ENCODE data around the gene TM7SF3. TPM values are rescaled to one million over a fixed set of nuclear protein-coding genes. Genes with fewer than 3 reads are reported as not detected.

TM7SF3 gene
- total RNA-seq (10 to 100 TPM; 13.8 to 84.0 (median 28.3) TPM), polyA plus RNA-seq (10 to 100 TPM in 1 of 2 donors, 1 to 10 TPM in 1; 5.8 to 16.1 TPM)
- long read RNA-seq, donor 1, transcript TM7SF3-201 (12 exons, 2,709 nt), result major isoform, 14 of 24 reads
- long read RNA-seq, donor 1, partial matches to known transcripts, result 1 of 24 reads
- long read RNA-seq, donor 1, other reads (novel, unspliced or antisense), result 9 of 24 reads
- long read RNA-seq, donor 2, transcript TM7SF3-201 (12 exons, 2,709 nt), result major isoform, 6 of 24 reads
- long read RNA-seq, donor 2, partial matches to known transcripts, result 11 of 24 reads
- long read RNA-seq, donor 2, other reads (novel, unspliced or antisense), result 7 of 24 reads
- long read RNA-seq, donor 3, transcript TM7SF3-201 (12 exons, 2,709 nt), result major isoform, 20 of 36 reads
- long read RNA-seq, donor 3, partial matches to known transcripts, result 3 of 36 reads
- long read RNA-seq, donor 3, other reads (novel, unspliced or antisense), result 13 of 36 reads

DNA sequence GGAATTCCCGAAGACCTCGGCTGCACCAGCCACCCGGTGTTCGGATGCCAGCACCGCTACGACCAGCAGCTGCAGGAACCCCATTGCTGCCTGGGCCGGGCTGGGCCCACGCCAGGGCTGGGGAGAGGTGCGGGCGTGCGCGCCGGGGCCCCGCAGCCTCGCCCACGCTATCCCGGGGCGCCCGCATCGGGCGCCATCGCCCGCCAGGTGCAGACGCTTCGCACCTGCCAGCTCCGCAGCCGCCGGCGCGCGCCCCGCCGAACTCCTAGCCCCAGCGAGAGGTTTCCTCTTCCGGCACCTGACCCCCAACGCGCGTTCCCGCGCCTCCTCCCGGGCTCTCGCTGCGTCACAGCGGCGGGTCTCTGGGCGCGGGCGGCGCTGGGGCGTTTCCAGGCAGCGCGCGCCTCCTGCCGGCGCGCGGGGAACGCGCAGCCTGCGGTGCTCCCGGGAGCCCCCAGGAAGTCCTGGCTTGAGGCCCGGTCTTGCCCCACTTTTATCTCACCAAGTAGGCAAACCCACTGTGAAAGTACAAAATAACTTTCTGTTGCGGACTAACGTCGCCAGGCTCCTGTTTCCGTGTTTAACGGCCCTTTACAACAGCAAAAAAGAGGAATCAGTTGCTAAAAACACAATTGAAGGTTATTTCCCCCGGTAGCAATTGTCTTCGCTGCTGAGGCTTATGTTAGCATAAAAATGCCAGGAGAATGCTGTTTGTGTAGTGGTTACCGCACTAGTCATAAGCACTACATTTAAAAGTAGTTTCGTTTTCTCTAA is at the start of gene TM7SF3:
TSS of gene TM7SF3 (minus strand) at position 300 of the 774 bp plus-strand sequence. CDS start at position 84, 216 bp downstream.
- H3K36me3 ChIP-seq, result peaks cover 0 to 4% (median 0%) of the 10 kb centered on the region in 9 donors
- no peaks in the 10 kb centered on the region for H3K27me3 ChIP-seq
- peak in 1 of 2 donors; percentile 79 for TF ChIP-seq POLR2A (IDR thresholded peaks at IDR 0.05)
- peak; percentile 93 to 100 (median 97) for TF ChIP-seq CTCF (IDR thresholded peaks at IDR 0.05)
- DNase-seq (peak; percentile 93 to 97 (median 94)), ATAC-seq (peak; percentile 86 to 97 (median 96))
- 1 to 7% (median 1%) methylated on average over 10 to 71 of the region's 71 CpGs for WGBS, 4 donors
- peaks cover 0 to 56% (median 32%) of the 10 kb centered on the region in 12 donors for H3K4me1 ChIP-seq
- intact Hi-C loops (cut with DNase I), result loop anchor here in 9 of 10 donors (1.0 to 10.0 kb wide), 11 partner anchors 75 to 691 kb away; partner anchors contain the start of genes FGFR1OP2 (in 8 of the 9), INTS13 (in 6 of the 9) and STK38L (in 3 of the 9)
- H3K27ac ChIP-seq, result peak within 1 kb of the TSS; percentile 77 to 97 (median 91)
- H3K4me3 ChIP-seq, result peak within 1 kb of the TSS; percentile 61 to 97 (median 86)
- no peaks in the 10 kb centered on the region for H3K9me3 ChIP-seq

GRCh38 chr12:27063250-27063851 is 49.2 kb upstream of the TM7SF3 start:
- DNase-seq (no peak), ATAC-seq (no peak)
- no peak overlapping the region for H3K4me3 ChIP-seq
- no peaks in the 10 kb centered on the region for H3K4me1 ChIP-seq
- no peaks in the 10 kb centered on the region for H3K27me3 ChIP-seq
- no peaks in the 10 kb centered on the region for H3K36me3 ChIP-seq
- TF ChIP-seq CTCF (IDR thresholded peaks at IDR 0.05), result no peak
- no peak for TF ChIP-seq POLR2A (IDR thresholded peaks at IDR 0.05)
- intact Hi-C loops (cut with DNase I), result no loop called here
- peak overlapping the region in 1 of 12 donors; percentile 13 for H3K27ac ChIP-seq
- H3K9me3 ChIP-seq, result peaks cover 0 to 5% (median 0%) of the 10 kb centered on the region in 12 donors

- no peak overlapping the region for H3K4me3 ChIP-seq
- no peak overlapping the region for H3K27ac ChIP-seq
- DNase-seq, result no peak
- H3K27me3 ChIP-seq, result no peaks in the 10 kb centered on the region
- intact Hi-C loops (cut with DNase I), result no loop called here
- H3K4me1 ChIP-seq, result no peaks in the 10 kb centered on the region
- no peak for ATAC-seq
- H3K9me3 ChIP-seq, result peaks cover 0 to 5% (median 0%) of the 10 kb centered on the region in 12 donors
- no peaks in the 10 kb centered on the region for H3K36me3 ChIP-seq
- TF ChIP-seq CTCF (IDR thresholded peaks at IDR 0.05), result no peak
- WGBS, 4 donors, result 87 to 92% (median 90%) methylated on average over 3 of the region's 3 CpGs
These were observed 47.1 kb upstream of the TM7SF3 start for GRCh38 chr12:27061317-27061716.
